ENCODE measurements around the gene MARK1.

Gene MARK1

GRCh38 chr1:220491891-220492290 is 36.0 kb upstream of the MARK1 start:
- no peak for DNase-seq (ENCODE audit: low spot score)
- in situ Hi-C loops (cut with MboI; ENCODE audit: low sequenced_read_pairs, unreplicated experiment), result no loop called here
- TF ChIP-seq, protein P1, sequence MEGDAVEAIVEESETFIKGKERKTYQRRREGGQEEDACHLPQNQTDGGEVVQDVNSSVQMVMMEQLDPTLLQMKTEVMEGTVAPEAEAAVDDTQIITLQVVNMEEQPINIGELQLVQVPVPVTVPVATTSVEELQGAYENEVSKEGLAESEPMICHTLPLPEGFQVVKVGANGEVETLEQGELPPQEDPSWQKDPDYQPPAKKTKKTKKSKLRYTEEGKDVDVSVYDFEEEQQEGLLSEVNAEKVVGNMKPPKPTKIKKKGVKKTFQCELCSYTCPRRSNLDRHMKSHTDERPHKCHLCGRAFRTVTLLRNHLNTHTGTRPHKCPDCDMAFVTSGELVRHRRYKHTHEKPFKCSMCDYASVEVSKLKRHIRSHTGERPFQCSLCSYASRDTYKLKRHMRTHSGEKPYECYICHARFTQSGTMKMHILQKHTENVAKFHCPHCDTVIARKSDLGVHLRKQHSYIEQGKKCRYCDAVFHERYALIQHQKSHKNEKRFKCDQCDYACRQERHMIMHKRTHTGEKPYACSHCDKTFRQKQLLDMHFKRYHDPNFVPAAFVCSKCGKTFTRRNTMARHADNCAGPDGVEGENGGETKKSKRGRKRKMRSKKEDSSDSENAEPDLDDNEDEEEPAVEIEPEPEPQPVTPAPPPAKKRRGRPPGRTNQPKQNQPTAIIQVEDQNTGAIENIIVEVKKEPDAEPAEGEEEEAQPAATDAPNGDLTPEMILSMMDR (IDR thresholded peaks at IDR 0.05; ENCODE audit: borderline replicate concordance, control extremely low read depth, extremely low read depth, insufficient read depth, missing control alignments), result no peak

DNA sequence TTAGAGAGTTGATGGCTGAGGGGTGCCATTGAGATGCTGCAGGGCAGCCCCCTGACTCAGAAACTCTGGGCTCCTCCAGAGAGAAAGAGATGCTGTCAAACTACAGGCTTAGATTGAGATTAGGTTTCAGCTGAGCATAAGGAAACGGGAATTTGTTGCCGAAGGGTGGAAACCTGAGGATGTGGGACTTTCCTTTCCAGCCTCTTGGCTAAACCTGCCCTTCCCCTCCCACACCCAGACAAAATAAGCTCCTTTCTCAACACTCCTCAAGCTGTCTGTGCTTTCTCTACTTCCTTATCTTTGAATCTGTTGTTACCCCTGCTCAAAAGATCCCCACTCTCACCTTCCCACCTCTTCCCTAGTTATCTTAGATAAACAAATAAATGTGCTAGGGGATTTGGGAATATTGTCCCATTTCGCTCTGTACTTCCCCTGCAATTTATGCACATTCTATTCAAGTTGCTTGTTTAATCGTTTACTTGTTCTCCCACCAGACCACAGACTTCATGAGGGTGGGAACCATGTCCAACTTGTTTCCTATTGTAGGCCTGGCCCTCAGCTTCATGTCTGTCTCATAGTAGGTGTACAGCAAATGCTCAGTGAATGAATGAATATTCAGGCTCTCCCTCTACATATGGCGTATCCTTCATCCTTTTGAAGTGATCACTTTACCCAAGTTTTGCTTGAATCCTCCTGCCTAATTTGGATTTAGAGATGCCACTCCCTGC is 30.6 kb upstream of the MARK1 start:
- in situ Hi-C loops (cut with MboI; ENCODE audit: low sequenced_read_pairs, unreplicated experiment), result no loop called here
- no peak for DNase-seq (ENCODE audit: low spot score)
- TF ChIP-seq, protein P1 (IDR thresholded peaks at IDR 0.05; ENCODE audit: borderline replicate concordance, control extremely low read depth, extremely low read depth, insufficient read depth, missing control alignments), result no peak

GRCh38 chr1:220498188-220498587 is 29.7 kb upstream of the MARK1 start:
- DNase-seq (ENCODE audit: low spot score), result no peak
- in situ Hi-C loops (cut with MboI; ENCODE audit: low sequenced_read_pairs, unreplicated experiment), result no loop called here
- TF ChIP-seq, protein P1 (IDR thresholded peaks at IDR 0.05; ENCODE audit: borderline replicate concordance, control extremely low read depth, extremely low read depth, insufficient read depth, missing control alignments), result no peak

GRCh38 chr1:220500372-220500771 is 27.6 kb upstream of the MARK1 start:
- in situ Hi-C loops (cut with MboI; ENCODE audit: low sequenced_read_pairs, unreplicated experiment), result no loop called here
- TF ChIP-seq, protein P1 (IDR thresholded peaks at IDR 0.05; ENCODE audit: borderline replicate concordance, control extremely low read depth, extremely low read depth, insufficient read depth, missing control alignments), result no peak
- no peak for DNase-seq (ENCODE audit: low spot score)

DNA sequence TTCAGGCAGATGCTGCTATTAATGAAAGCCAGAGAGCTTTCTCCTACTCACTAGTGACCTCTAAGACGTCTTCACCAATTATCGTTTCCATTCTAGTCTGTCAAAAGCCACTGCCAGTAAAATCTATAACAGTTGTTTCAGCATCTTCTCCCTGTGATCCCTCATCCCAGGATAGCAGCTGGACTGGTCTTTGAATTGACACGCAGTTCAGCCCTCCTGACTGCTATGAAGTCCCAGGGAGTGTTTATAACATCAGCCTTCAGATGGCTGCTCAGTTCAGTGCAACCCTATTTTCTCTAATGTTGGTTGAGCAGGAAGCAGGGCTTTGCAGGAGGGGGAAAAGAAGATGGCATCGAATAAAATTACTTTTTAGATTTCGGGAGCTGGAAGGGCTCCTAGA is 23.6 kb upstream of the MARK1 start:
- DNase-seq (ENCODE audit: low spot score), result no peak
- TF ChIP-seq, protein P1 (IDR thresholded peaks at IDR 0.05; ENCODE audit: borderline replicate concordance, control extremely low read depth, extremely low read depth, insufficient read depth, missing control alignments), result no peak
- in situ Hi-C loops (cut with MboI; ENCODE audit: low sequenced_read_pairs, unreplicated experiment), result no loop called here

DNA sequence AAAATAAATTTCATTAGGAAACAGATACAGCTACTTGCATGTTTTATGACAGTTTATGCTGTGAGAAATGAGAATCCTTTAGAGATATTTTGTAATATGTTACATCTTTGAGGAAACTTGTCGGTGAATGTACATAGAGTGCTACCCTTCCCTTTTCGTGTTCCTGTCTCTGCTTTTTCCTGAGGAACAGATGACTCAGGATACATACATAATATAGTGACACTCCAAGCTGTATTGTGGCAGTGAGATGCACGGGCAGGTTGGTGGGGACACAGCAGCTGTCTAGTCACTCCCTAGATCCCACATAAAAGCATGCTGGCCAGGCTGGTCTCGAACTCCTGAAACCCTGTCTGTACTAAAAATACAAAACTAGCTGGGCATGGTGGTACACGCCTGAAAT is 20.9 kb upstream of the MARK1 start:
- in situ Hi-C loops (cut with MboI; ENCODE audit: low sequenced_read_pairs, unreplicated experiment), result no loop called here
- DNase-seq (ENCODE audit: low spot score), result no peak
- TF ChIP-seq, protein P1 (IDR thresholded peaks at IDR 0.05; ENCODE audit: borderline replicate concordance, control extremely low read depth, extremely low read depth, insufficient read depth, missing control alignments), result no peak

Data from GM13976 (cell line).